ENCODE measurements around the gene SELENOO. TPM values are rescaled to one million over a fixed set of nuclear protein-coding genes. Genes with fewer than 3 reads are reported as not detected.

SELENOO gene, protein sequence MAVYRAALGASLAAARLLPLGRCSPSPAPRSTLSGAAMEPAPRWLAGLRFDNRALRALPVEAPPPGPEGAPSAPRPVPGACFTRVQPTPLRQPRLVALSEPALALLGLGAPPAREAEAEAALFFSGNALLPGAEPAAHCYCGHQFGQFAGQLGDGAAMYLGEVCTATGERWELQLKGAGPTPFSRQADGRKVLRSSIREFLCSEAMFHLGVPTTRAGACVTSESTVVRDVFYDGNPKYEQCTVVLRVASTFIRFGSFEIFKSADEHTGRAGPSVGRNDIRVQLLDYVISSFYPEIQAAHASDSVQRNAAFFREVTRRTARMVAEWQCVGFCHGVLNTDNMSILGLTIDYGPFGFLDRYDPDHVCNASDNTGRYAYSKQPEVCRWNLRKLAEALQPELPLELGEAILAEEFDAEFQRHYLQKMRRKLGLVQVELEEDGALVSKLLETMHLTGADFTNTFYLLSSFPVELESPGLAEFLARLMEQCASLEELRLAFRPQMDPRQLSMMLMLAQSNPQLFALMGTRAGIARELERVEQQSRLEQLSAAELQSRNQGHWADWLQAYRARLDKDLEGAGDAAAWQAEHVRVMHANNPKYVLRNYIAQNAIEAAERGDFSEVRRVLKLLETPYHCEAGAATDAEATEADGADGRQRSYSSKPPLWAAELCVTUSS
- total RNA-seq (ENCODE audit: low replicate concordance): 23.8 and 28.5 TPM in 2 replicates
- long read RNA-seq, partial matches to known transcripts: 0 of 3 reads
- long read RNA-seq, other reads (novel, unspliced or antisense): 2 of 3 reads

DNA sequence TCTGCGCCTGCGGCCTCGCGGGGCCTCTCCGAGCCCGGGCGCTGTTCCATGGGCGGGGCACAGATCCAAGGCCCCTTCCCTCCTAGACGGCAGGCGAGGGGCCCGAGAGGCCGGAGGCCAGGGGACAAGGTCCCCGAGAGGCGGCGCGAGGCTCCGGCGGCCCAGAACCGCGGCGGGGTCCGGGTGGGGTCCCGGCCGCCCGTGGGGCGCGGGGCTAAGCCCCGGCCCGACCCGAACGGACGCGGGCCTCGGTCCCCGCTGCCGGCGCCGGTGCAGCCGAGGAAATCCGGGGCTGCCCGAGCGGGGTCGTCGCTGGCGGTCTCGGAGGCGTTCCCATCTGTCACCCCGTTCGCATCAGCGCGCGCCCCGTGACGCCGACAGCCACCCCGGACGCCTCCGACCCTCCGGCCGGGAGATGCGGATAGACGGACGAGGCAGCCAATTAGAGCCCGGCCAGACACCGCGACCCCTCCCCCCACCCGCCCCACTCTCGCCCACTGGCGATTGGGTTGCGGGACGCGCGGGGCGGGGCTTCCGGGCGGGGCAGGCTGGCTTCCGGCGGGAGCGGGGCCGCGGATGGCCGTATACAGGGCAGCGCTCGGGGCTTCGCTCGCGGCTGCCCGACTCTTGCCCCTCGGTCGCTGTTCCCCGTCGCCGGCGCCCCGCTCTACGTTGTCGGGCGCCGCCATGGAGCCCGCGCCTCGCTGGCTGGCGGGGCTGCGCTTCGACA lies at the start of gene SELENOO:
TSS of gene SELENOO (plus strand) at position 551 of the 730 bp plus-strand sequence. CDS start at position 577, 26 bp downstream.
- TF ChIP-seq, protein P1, sequence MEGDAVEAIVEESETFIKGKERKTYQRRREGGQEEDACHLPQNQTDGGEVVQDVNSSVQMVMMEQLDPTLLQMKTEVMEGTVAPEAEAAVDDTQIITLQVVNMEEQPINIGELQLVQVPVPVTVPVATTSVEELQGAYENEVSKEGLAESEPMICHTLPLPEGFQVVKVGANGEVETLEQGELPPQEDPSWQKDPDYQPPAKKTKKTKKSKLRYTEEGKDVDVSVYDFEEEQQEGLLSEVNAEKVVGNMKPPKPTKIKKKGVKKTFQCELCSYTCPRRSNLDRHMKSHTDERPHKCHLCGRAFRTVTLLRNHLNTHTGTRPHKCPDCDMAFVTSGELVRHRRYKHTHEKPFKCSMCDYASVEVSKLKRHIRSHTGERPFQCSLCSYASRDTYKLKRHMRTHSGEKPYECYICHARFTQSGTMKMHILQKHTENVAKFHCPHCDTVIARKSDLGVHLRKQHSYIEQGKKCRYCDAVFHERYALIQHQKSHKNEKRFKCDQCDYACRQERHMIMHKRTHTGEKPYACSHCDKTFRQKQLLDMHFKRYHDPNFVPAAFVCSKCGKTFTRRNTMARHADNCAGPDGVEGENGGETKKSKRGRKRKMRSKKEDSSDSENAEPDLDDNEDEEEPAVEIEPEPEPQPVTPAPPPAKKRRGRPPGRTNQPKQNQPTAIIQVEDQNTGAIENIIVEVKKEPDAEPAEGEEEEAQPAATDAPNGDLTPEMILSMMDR (conservative IDR thresholded peaks at IDR 0.05): no peak
- Mint-ChIP-seq H3K36me3 (peaks cover 20% of the 10 kb centered on the region), H3K27me3 (no peaks in the 10 kb centered on the region), H3K9me3 (no peaks in the 10 kb centered on the region), H3K4me3 (peak within 1 kb of the TSS; percentile 90), H3K27ac (peak within 1 kb of the TSS; percentile 76), H3K4me1 (ENCODE audit: unreplicated experiment) (peaks cover 16% of the 10 kb centered on the region)
- peak; percentile 92 for DNase-seq (ENCODE audit: extremely low spot score, unreplicated experiment)

DNA sequence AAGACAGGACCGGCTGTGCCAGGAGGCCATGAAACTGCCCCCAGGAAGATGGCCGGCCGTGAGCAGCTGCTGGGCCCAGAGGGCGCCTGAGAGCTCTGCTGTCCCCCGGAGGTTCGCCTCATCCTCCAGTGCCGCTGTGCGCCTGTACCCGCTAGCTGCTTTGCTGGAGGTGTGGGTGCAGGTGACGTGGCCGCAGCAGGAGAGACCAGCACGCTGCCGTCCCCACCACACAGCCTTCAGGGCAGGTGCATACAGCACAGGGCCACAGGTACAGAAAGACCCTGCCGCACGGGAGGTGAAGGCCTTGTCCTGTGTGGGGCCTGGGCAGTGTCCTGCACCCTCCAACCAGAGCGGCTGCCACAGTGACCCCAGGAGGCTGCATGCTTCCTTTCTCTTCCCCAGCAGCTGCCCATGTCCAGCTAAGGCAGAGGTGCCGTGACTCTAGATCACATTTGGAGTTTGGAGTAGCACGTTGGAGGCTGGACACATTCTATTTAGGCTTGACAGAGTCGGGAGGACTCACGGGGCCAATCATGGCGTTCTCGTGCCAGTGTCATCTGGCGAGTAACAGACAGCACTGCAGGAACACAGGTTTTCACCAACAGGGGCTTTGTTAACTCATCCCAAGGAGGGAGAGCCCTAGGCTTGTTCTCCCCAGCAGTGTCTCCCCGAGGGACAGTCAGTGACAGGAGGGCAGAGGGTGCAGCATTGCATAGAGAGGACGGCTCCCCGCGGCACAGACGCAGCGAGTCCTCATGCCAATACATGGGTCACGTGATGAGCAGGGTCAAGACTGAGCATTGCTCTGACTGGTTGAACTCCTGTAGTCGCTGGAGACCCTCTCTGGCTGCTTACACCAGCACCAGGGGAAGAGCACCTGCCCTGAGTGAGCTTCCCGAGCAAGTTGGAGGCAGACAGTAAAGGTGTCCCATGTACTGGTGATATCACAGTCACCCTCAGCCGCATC lies 49.0 kb upstream of the SELENOO start:
- Mint-ChIP-seq H3K4me1 (ENCODE audit: unreplicated experiment) (peaks cover 2% of the 10 kb centered on the region), H3K4me3 (no peak overlapping the region), H3K27ac (no peak overlapping the region), H3K9me3 (no peaks in the 10 kb centered on the region), H3K36me3 (no peaks in the 10 kb centered on the region), H3K27me3 (peaks cover 6% of the 10 kb centered on the region)
- TF ChIP-seq, protein P1 (conservative IDR thresholded peaks at IDR 0.05): no peak
- no peak for DNase-seq (ENCODE audit: extremely low spot score, unreplicated experiment)

DNA sequence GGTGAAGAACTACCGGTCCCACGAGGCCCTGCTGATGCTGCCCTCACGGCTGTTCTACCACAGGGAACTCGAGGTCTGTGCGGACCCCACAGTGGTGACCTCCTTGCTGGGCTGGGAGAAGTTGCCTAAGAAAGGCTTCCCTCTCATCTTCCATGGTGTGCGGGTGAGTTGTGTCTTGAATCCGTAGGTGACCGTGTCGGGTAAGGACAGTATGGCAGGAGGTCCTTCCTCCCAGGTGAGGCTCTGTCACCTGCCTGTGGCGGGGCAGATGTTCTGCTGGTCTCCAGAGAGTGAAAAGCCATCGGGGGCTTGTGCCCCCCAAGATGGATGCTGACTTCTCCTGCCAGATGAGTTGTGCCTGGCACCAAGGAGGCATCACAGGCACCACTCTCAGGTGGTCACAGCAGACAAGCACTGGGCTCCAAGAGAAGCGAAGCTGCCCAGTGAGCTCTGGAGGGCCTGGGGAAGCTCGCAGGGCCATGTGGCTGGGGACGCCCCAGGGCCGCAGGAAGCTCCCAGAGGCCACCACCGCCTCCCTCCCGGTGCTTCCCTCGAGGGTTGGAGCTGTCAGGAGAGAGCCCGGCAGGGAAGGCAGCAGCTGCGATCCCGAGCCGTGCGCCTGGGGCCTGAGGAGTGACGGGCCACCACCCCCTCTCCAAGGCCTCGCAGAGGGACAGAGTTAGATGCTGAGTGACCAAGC lies 47.6 kb upstream of the SELENOO start:
- H3K27me3 Mint-ChIP-seq: peaks cover 18% of the 10 kb centered on the region
- H3K4me1 Mint-ChIP-seq (ENCODE audit: unreplicated experiment): no peaks in the 10 kb centered on the region
- no peak overlapping the region for H3K4me3 Mint-ChIP-seq
- TF ChIP-seq, protein P1 (conservative IDR thresholded peaks at IDR 0.05): no peak
- no peaks in the 10 kb centered on the region for H3K9me3 Mint-ChIP-seq
- no peak for DNase-seq (ENCODE audit: extremely low spot score, unreplicated experiment)
- H3K27ac Mint-ChIP-seq: no peak overlapping the region
- H3K36me3 Mint-ChIP-seq: no peaks in the 10 kb centered on the region

DNA sequence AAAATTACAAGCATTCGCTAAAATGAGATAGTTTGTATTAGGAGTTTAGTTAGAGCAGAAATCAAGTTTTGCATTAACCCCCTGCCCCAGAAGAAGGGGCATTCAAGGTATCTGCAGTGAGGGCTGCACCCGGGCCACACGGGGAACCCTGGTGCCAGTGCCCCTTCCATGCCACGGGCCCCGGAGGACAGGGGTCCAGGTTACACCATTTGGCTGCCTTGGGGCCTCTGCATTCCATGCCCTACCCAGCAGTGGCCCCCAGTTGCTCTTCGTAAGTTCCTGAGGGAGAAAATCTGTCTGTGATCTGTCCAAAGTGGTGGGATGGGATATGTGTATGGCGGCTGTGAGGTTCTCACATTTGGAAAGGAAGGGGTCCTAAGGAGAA lies 47.1 kb upstream of the SELENOO start:
- H3K4me3 Mint-ChIP-seq: no peak overlapping the region
- no peak for DNase-seq (ENCODE audit: extremely low spot score, unreplicated experiment)
- no peak overlapping the region for H3K27ac Mint-ChIP-seq
- peaks cover 22% of the 10 kb centered on the region for H3K27me3 Mint-ChIP-seq
- no peaks in the 10 kb centered on the region for H3K9me3 Mint-ChIP-seq
- TF ChIP-seq, protein P1 (conservative IDR thresholded peaks at IDR 0.05): no peak
- H3K4me1 Mint-ChIP-seq (ENCODE audit: unreplicated experiment): no peaks in the 10 kb centered on the region
- H3K36me3 Mint-ChIP-seq: no peaks in the 10 kb centered on the region
